GM21381 (cell line): ENCODE measurements around the gene TMEM212.
"Not testable (repeated sequence)": the region's sequence is repeated elsewhere in the genome, so short reads cannot be mapped to it uniquely, and the experiment has no call there.

Experiments
- ATAC-seq: cut with Tn5 transposase; IDR thresholded peaks from one replicate; pipeline ENCODE4 v1.9.1; 2021; ENCODE audit warnings: mild to moderate bottlenecking, moderate library complexity; ENCODE audit not compliant: unreplicated experiment

Gene TMEM212

GRCh38 chr3:171883257-171883892, 40.2 kb downstream of the TMEM212 start:
- ATAC-seq, result no peak

- ATAC-seq, result no peak
These were observed 40.7 kb downstream of the TMEM212 start for GRCh38 chr3:171883893-171884279.

GRCh38 chr3:171888466-171888865, 45.3 kb downstream of the TMEM212 start:
- ATAC-seq, result no peak

DNA sequence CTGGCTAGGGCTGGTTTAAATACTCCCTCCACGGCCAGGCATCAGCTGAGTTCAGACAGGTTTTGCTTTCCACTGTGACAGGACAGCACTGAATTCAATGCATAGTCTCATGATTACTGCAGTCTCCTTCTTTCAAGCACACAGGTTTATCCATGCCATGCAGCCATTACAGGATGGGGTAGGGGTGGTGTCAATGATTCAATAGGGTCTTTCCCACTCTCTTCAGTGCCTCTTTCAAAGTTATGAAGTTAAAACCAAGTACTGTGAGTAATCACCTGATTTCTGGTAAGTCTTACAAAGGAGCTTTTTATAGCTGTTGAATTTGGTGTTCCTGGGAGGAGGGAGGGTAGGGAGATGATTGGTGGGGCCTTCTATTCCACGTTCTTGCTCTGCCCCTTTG, 47.2 kb downstream of the TMEM212 start:
- no peak for ATAC-seq

DNA sequence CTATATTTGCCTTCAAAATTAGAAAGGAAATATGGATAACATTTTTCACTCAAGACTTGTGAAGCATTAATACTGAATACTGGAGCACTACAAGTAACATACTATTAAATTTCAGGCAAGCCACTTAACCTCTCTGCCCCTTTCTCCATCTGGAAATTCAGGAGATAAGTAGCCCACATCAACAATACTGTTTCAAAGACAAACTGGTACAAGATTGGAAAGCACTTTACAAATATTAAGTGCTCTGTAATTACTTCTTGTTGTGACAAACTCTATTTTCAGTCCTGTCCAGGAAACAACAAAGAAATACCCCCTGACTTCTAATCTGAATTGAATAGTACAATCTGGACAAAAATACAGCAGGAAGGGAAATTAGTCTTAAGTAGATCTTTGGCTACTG, 49.3 kb downstream of the TMEM212 start:
- ATAC-seq, result no peak

DNA sequence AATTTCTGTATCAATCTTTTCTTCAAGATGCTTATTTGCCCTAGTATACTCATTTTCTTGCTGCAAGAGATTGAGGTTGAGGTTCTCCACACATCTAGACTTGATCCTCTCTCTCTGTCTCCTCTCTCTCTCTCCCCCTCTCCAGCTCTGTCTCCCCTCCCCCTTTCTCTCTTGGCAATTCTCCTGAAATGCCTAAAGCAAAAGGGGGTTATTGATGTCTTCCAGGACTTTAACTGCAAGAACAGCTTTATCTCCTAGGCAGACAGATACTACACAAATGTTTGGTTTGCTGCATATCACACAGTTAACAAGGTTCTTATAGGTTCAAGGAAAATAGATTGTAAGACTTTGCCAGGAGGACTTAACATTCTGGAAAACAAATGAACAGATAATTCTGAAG, 52.1 kb downstream of the TMEM212 start:
- ATAC-seq, result no peak

DNA sequence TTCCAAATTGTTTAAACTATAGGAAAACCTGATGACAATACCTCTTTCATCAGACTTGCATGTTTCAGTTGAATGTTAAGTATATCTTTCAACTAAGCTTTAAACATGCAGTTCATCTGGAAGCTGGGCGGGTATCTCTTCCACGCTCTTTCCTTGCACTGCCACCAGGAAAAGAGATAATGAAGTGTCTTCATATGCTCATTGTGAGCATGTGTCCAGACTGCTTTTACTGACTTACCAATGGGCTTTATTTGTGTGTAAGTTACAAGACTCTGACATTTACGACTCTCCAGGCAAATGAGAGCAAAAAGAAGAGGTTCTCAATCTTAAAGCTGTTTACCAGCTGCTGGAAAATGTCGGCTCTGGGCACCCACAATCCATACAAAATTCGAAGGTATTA, 52.8 kb downstream of the TMEM212 start:
- no peak for ATAC-seq

DNA sequence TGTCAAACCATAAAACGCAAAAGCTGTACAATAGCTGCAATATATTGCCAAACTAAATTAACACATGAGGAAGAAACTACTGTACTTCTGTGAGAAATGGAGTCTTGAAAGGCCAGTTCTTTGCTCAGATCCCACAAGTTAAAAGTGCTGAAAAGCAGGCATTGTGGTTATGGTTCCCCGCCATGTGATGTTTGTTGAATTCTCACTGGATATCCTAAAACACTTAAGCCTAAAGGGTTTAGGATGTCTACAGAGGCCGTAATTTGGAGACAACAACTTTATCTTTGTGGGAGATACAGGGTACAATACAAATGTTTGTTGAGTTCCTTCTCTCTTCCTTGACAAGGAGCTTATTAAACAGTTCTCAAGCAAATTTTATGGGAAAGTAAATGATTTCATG, 53.2 kb downstream of the TMEM212 start:
- no peak for ATAC-seq

- no peak for ATAC-seq
These were observed 55.0 kb downstream of the TMEM212 start for GRCh38 chr3:171898192-171898591.

DNA sequence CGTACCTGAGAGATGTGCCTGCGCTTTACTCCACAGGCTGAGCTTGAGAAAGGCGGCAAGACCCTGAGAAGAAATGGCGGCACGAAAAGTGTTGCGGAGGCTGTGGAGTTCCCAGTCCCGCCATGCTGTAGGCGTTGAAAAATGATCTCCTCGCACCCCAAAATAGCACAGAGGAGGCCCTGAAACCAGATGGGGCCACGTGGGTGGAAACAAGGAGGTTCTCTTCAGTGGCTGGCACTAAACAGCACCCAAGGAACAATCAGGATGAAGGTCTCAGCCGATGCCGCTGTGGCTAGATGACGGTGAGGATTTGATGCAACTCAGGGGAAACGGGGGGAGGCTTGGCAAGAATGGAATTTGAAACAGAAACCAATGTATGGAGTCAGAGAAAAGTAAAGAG, 57.3 kb downstream of the TMEM212 start:
- ATAC-seq, result no peak

DNA sequence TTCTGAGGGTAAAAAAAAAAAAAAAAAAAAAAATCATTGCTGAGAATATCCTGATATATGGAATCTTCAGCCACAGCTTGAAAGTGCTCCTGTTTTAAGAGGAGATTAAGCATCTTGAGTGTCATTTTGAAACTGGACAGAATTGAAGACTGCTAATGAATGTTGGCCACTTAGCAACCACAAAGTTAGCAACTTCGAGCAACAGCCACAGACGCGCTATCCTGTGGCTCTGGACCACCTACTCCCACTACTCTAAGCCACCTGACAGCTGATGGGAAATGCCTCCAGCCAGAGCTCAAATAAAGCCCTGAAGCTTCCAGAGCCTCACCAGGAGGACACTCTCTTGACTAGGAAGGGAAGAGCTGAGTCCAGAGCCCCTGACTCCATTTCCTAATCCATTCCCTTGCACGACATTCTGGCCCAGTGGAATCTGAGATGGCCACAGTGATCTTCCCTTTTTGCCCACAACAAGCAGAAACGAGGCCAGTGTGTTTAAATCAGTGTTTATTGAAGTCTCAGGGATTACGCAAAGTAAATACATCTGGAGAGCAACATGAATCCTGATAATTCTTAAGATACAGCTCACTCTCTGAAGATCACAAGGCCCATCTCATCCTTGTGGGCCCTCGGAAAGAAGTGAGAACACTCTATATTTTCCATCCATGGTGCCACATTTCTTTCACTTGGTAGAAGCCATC, 58.6 kb downstream of the TMEM212 start:
- ATAC-seq, result no peak

DNA sequence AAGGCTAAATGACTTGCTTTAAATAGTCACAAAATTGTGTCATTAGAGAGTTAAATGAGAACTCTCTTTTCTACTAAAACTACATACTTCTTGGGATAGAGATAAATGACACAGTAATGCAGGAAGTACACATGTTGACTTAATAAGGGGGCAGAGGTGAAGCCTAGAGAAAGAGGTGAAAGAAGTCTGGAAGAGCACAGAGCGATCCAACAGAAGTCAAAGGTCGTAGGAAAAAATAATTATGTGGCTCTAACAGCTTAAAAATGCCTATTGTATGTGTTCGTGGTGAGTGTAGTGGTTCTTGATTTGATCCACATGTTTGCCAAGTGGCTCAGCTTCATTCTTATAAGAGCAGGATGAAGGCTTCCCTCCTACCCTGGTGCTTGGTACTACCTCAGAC, 61.7 kb downstream of the TMEM212 start:
- no peak for ATAC-seq

DNA sequence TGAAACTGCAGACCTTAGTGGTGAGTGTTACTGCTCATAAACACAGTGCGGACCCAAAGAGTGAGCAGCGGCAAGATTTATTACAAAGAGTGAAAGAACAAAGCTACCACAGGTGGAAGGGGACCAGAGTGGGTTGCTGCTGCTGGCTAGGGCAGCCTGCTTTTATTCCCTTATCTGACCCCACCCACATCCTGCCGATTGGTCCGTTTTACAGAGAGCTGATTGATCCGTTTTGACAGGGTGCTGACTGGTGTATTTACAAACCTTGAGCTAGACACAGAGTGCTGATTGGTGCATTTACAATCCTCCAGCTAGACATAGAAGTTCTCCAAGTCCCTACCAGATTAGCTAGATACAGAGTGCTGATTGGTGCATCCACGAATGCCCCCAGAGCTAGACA, 63.4 kb downstream of the TMEM212 start:
- not testable (repeated sequence) for ATAC-seq

DNA sequence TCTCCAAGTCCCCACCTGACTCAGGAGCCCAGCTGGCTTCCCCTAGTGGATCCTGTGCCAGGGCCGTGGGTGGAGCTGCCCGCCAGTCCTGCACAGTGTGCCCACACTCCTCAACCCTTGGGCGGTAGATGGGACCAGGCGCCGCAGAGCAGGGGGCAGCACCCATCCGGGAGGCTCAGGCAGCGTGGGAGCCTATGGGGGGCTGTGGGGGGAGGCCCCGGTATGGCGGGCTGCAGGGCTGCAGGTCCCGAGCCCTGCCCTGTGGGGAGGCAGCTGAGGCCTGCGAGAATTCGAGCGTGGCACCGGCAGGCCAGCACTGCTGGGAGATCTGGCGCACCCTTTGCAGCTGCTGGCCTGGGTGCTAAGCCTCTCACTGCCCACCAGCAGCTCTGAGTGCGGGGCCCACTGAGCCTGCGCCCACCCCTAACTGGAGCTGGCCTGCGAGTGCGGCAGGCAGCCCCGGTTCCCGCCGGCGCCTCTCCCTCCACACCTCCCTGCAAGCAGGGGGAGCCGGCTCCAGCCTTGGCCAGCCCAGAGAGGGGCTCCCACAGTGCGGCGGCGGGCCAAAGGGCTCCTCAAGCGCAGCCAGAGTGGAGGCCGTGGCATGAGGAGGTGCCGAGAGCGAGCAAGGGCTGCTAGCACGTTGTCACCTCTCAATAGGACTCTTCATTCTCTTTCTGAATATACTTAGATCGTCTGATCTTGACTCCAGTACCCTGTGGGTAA, 64.0 kb downstream of the TMEM212 start:
- no peak for ATAC-seq

- no peak for ATAC-seq
These were observed 64.6 kb downstream of the TMEM212 start for GRCh38 chr3:171907761-171908160.

GRCh38 chr3:171908731-171909130, 65.6 kb downstream of the TMEM212 start:
- no peak for ATAC-seq
